ENCODE measurements around the gene MAP4K5.

DNA sequence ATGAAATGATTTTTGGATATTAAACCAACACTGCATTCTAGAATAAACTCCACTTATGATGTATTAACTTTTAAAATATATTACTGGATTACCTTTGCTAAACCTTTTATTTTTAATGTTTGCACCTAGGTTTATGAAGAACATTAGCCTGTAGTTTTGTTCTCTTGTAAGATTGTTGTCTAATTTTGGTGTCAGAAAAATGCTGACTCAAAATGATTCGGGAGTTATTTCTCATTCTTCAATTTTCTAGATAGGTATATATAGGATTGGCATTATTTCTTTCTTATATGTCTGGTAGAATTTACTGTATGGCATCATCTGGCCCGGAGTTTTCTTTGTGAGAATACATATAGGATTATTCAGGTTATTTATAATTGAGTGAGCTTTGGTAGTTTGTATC, 54.6 kb downstream of the MAP4K5 start:
- TF ChIP-seq CTCF (IDR thresholded peaks at IDR 0.05) (no peak), POLR2A (IDR thresholded peaks at IDR 0.05) (no peak), EP300 (IDR thresholded peaks at IDR 0.05) (no peak)

All from ovary (tissue), 3 donors.